Activated T-cell treated with anti-CD3 and anti-CD28 coated beads for 24 hours (primary cell): ENCODE measurements around the gene GNB1L.
"Not testable (repeated sequence)": the region's sequence is repeated elsewhere in the genome, so short reads cannot be mapped to it uniquely, and the experiment has no call there.

Experiments
- DNase-seq: peaks from one replicate; pipeline ENCODE4 v3.0.0-alpha.2; 2020; ENCODE audit warnings: low read depth

GNB1L gene

GRCh38 chr22:19843857-19844376 is 10.8 kb downstream of the GNB1L start:
- DNase-seq = no peak

GRCh38 chr22:19843107-19843856 is 11.4 kb downstream of the GNB1L start:
- no peak for DNase-seq

- DNase-seq = no peak
Measured at GRCh38 chr22:19842393-19843106, 12.1 kb downstream of the GNB1L start.

GRCh38 chr22:19841641-19842392 is 12.9 kb downstream of the GNB1L start:
- DNase-seq = no peak

GRCh38 chr22:19840955-19841640 is 13.6 kb downstream of the GNB1L start:
- DNase-seq = no peak

GRCh38 chr22:19840059-19840458 is 14.6 kb downstream of the GNB1L start:
- no peak for DNase-seq

GRCh38 chr22:19837915-19838314 is 16.8 kb downstream of the GNB1L start:
- DNase-seq = no peak

- DNase-seq = no peak
Measured at GRCh38 chr22:19836512-19836911, 18.2 kb downstream of the GNB1L start.

GRCh38 chr22:19834599-19834998 is 20.1 kb downstream of the GNB1L start:
- DNase-seq = no peak

- not testable (repeated sequence) for DNase-seq
Measured at GRCh38 chr22:19833327-19833726, 21.3 kb downstream of the GNB1L start.

- DNase-seq = no peak
Measured at GRCh38 chr22:19832476-19833108, 22.1 kb downstream of the GNB1L start.

- not testable (repeated sequence) for DNase-seq
Measured at GRCh38 chr22:19831979-19832378, 22.7 kb downstream of the GNB1L start.

- DNase-seq = no peak
Measured at GRCh38 chr22:19831016-19831415, 23.7 kb downstream of the GNB1L start.

GRCh38 chr22:19828035-19828401 is 26.7 kb downstream of the GNB1L start:
- no peak for DNase-seq

- DNase-seq = no peak
Measured at GRCh38 chr22:19827341-19828034, 27.2 kb downstream of the GNB1L start.

GRCh38 chr22:19826619-19826950 is 28.1 kb downstream of the GNB1L start:
- DNase-seq = no peak

GRCh38 chr22:19825904-19826618 is 28.6 kb downstream of the GNB1L start:
- DNase-seq = no peak

GRCh38 chr22:19824926-19825339 is 29.7 kb downstream of the GNB1L start:
- DNase-seq = no peak

- no peak for DNase-seq
Measured at GRCh38 chr22:19824212-19824925, 30.3 kb downstream of the GNB1L start.

GRCh38 chr22:19823902-19824211 is 30.8 kb downstream of the GNB1L start:
- no peak for DNase-seq
